SW480 (cell line): ENCODE measurements around the gene IL4.

Experiments used
- DNase-seq: peaks from one replicate; pipeline ENCODE4 v3.0.0-alpha.2; 2016; ENCODE audit warnings: low spot score

IL4 gene

GRCh38 chr5:132674671-132675506 lies 1.1 kb downstream of the IL4 start:
- DNase-seq: no peak

DNA sequence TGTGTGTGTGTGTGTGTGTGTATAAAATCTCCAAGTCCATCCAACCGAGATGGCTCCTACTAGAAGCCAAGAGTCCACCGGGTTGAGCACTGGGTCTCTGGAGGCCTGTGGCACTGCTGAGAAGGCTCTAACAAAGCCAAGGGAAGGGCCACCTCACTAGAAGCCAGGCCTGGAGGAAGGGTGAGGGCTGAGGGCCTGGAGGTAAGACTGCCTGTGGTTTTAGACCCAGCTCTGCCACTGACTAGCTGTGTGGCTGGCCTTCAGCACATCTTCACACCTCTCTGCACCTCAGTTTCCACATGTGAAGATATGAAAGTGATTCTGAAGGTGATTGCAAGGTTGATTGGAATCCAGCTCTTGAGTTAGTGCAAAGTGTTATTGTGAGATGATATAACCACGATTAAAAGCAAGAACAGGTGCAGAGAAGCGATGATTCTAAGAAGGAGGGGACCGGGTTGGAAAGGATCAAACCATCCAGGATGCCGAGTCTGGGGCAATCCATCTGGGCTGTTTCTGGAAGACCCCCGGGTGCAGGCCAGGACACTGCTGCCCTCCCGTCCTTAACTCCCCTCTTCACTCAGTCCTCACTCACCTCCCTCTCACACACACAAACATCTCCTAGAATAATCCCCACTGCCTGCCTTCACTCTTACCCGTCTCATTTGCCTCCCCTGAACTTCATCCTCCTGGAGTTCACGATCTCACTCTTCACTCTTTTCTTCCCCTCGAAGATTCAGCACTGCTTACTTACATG lies 2.3 kb downstream of the IL4 start:
- DNase-seq: no peak

- DNase-seq: peak; percentile 70
Observed at GRCh38 chr5:132677191-132677590, 3.4 kb downstream of the IL4 start.

DNA sequence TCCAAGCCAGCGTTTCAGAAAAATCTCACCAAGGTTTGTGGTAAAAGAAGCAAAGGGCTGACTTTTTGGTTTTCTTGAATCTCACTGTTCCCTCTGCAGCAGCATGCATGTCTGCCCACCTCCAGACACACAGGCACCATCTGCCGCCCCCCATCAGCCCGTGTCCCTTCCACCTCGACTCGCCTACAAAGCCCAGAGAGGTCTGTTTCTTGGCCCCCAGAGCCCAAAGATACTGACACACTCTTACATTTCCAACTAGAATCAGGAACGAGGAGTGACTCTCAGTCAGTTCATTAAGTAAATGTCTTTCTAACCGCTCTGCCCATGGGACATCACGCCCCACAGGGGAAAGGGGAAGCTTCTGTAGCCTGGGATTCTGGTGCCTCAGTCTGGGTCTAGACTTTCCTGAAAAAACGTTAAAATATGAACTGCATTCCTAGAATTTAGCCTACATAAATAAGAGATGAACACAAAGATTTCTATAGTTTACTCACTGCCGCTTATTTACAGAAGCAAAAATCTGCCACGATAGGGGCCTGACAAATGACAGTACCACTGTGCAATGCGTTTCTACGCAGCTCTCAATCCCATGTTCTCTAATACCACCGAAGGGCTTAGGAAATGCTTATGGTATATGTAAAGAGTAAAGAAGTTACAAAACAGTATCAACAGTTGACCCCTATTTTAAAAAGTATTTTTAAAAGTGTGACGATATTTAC lies 4.1 kb downstream of the IL4 start:
- no peak for DNase-seq

- no peak for DNase-seq
Observed at GRCh38 chr5:132678735-132679134, 4.9 kb downstream of the IL4 start.

- DNase-seq: no peak
Observed at GRCh38 chr5:132679166-132679565, 5.4 kb downstream of the IL4 start.

DNA sequence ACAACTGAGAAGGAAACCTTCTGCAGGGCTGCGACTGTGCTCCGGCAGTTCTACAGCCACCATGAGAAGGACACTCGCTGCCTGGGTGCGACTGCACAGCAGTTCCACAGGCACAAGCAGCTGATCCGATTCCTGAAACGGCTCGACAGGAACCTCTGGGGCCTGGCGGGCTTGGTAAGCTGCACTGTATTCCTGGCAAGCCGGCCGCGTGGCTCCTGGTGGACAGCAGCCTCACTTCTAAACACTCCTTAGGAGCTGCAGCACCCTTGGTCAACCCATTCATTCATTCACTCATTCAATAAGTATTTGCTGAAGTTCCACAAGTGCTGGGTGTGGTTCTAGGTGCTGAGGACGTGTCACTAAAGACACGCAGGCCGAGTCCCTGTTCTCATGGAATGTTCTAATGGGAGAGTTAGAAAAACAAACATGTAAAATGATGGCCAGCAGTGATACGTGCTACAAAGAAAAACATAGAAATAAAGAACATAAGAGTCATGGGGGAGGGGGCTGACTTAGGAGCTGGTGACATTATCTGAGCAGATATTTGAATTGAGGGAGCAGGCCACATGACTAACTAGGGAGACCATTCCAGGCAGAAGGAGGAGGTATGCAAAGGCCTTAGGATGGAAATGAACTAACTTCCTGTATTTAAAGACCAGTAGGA lies 6.1 kb downstream of the IL4 start:
- DNase-seq: no peak

DNA sequence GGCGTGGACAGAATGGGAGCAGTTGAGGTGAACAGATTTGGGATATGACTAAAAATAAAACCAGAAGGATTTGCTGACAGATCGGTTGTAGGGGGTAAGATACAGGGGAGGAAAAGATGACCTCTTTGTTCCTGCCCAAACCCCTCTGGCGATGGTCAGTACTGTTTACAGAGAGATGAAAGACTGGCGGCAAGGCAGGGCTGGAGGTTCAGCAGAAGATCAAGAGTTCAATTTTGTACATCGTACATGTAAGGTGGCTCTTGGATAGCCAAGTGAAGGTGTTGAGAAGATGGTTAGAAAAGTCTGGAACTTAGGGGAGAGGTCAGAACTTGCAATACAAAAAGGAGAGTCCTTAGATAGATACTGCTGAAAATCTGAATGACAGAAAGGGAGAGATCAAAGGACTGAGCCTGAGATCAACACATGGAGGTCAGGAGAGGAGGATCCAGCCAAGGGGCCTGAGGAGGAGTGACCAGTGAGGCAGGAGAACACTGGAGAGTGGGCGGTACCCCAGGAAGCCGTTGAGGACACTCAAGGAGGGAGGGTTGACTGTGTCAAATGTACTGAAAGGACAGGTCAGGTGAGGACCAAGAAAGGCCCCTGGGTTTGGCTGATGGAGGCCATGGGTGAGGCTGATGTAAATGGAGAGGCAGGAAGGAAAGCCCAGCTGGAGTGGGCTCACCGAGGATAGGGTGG lies 7.1 kb downstream of the IL4 start:
- no peak for DNase-seq

DNA sequence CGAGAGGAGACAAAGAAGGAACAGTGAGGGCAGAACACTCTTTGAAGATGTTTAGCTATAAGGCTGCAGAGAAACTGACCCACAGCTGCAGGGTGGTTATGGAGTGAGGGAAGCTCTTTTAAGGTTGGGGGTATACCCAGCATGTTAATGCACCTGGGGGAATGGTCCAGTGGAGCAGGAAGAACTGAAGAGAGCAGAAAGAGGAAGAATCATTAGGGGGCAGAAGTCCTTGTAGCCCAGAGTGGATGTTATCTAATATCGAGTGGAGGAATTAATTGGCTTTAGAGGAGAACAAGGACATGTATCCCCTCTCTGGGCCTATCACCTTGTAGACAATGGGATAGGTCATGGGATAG lies 7.7 kb downstream of the IL4 start:
- DNase-seq: no peak

GRCh38 chr5:132681983-132682382 lies 8.2 kb downstream of the IL4 start:
- no peak for DNase-seq

- no peak for DNase-seq
Observed at GRCh38 chr5:132684491-132684890, 10.7 kb downstream of the IL4 start.

DNA sequence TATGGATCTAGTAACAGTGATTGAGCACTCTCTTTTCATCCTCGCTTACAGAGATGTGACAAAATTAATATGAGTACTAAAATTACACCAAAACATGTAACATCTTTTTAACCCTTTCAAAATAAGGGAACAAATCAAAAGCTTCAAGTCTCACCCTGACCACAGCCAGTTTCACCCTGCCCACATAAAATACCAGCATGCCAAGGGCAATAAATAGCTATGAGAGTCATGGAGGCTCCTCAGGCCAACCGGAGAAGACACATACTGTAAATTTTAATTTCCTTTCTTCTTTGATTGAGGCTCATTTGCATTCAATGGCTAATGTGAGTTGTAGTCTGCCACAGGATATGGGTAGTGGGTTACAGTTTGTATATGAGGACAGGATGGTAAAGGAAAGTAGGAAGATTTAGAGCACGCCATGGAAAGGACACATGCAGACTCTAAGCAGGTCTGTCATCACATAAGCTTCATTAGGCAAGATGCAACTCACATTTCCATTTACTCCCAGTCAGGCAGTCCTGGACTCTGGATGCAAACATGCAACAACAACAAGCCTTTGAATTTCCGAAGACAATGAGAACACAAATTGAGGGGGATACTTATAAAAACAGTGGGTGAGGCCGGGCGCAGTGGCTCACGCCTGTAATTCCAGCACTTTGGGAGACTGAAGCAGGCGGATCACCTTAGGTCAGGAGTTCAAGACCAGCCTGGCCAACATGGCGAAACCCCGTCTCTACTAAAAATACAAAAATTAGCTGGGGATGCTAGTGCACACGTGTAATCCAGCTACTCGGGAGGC lies 11.3 kb downstream of the IL4 start:
- DNase-seq: no peak

DNA sequence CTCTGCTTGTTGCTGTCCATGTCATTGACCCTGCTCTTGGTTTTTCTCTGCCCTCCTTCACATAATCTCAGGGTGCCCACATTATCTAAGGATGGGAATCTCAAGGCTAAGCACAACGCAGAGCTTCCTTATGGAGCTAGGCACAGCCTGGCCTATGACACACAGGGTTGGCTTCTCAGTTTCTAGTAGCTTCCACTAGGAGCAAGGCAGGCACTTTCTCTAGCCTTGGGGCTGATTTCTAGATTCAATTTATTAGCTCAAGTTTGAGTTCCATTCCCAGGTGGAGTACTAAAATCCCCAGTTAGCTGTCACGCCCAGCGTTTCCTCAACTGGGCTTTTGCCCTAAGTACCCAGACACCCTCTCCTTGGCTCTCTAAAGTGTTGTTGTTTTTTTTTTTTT lies 12.4 kb downstream of the IL4 start:
- no peak for DNase-seq

GRCh38 chr5:132687995-132688394 lies 14.2 kb downstream of the IL4 start:
- no peak for DNase-seq

GRCh38 chr5:132688536-132689339 lies 14.9 kb downstream of the IL4 start:
- no peak for DNase-seq

GRCh38 chr5:132689513-132689912 lies 15.7 kb downstream of the IL4 start:
- no peak for DNase-seq

DNA sequence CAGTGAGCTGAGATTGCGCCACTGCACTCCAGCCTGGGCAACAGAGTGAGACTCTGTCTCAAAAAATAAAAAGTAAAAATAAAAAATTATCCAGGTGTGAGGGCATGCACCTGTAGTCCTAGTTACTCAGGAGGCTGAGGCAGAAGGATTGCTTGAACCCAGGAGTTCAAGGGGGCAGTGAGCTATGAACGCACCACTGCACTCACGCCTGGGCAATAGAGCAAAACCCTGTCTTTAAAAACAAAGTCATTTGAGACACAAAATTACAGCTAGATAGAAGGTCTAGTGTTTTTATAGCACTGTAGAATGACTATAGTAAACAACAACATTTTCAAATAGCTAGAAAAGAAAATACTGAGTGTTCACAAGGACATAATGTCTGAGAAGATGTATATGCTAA lies 16.4 kb downstream of the IL4 start:
- no peak for DNase-seq

DNA sequence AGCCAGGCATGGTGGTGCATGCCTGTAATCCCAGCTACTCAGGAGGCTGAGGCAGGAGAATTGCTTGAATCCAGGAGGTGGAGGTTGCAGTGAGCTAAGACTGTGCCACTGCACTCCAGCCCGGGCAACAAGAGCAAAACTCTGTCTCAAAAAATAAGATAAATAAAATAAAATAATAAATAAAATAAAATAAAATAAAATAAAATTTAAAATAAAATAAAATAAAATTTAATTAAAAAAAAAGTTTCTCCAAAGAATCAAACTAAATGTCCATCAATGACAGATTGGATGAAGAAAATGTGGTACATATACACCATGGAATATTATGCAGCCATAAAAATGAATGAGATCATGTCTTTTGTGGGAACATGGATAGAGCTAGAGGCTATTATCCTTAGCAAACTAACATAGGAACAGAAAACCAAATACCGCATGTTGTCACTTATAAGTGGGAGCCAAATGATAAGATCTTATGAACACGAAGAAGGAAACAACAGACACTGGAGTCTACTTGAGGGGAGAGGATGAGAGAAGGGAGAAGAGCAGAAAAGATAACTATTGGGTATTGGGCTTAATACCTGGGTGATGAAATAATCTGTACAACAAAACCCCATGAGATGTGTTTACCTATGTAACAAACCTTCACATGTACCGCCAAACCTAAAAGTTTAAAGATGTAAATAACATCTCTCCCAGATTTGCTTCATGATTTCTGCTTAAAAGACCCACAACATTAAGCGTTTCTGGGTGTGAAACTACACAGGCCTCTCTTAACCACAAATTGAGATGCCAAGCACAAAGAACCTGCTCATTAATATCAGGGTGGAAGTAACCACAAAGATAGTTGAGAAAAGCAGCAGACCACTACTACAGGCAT lies 18.2 kb downstream of the IL4 start:
- DNase-seq: peak; percentile 18

DNA sequence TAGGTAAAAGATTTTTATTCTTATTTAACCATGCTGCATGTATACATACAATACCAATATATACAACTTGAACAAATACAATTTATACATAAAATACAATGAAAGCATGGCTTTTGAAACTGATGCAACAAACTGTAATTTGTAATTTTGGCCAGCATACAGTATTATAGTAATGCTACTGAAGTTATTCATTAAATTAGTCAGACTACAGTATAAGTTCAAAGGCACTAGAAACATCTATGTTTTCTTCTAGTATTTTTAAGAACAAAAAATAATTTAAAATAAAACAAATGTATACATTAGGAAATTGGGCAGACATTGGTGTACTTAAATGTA lies 18.8 kb downstream of the IL4 start:
- DNase-seq: peak; percentile 27
